ENCODE results near the gene GALNT6.
"Not testable (repeated sequence)": the region's sequence is repeated elsewhere in the genome, so short reads cannot be mapped to it uniquely, and the experiment has no call there.

GALNT6 gene

GRCh38 chr12:51323966-51324895 lies 67.0 kb downstream of the GALNT6 start, which contains the start of gene BIN2:
Gene BIN2 (minus strand): TSS chr12:51324174. CDS start chr12:51324102, 72 bp downstream.
- peak; percentile 34 to 44 for DNase-seq (ENCODE audit: low read depth in 1 of 2, low spot score in 1 of 2)

GRCh38 chr12:51323317-51323960 lies 67.8 kb downstream of the GALNT6 start:
- DNase-seq (ENCODE audit: low read depth in 1 of 2, low spot score in 1 of 2): peak; percentile 20 to 34

GRCh38 chr12:51322452-51322851 lies 68.8 kb downstream of the GALNT6 start:
- DNase-seq (ENCODE audit: low read depth in 1 of 2, low spot score in 1 of 2): no peak

- no peak for DNase-seq (ENCODE audit: low read depth in 1 of 2, low spot score in 1 of 2)
Observed at GRCh38 chr12:51321882-51322281, 69.3 kb downstream of the GALNT6 start.

- no peak for DNase-seq (ENCODE audit: low read depth in 1 of 2, low spot score in 1 of 2)
Observed at GRCh38 chr12:51320695-51321320, 70.4 kb downstream of the GALNT6 start.

GRCh38 chr12:51320311-51320694 lies 70.9 kb downstream of the GALNT6 start:
- DNase-seq (ENCODE audit: low read depth in 1 of 2, low spot score in 1 of 2): no peak

- no peak for DNase-seq (ENCODE audit: low read depth in 1 of 2, low spot score in 1 of 2)
Observed at GRCh38 chr12:51318846-51319599, 72.2 kb downstream of the GALNT6 start.

GRCh38 chr12:51318057-51318806 lies 73.0 kb downstream of the GALNT6 start:
- DNase-seq (ENCODE audit: low read depth in 1 of 2, low spot score in 1 of 2): not testable (repeated sequence)

GRCh38 chr12:51311389-51311788 lies 79.8 kb downstream of the GALNT6 start:
- DNase-seq (ENCODE audit: low read depth in 1 of 2, low spot score in 1 of 2): no peak

- no peak for DNase-seq (ENCODE audit: low read depth in 1 of 2, low spot score in 1 of 2)
Observed at GRCh38 chr12:51307655-51308593, 83.3 kb downstream of the GALNT6 start.

- no peak for DNase-seq (ENCODE audit: low read depth in 1 of 2, low spot score in 1 of 2)
Observed at GRCh38 chr12:51306507-51306906, 84.7 kb downstream of the GALNT6 start.

Data from activated CD4-positive, alpha-beta T cell treated with anti-CD3 and anti-CD28 coated beads, Interleukin-2, amount 50 U/mL, for 24 hours (primary cell).